MM.1S (cell line): ENCODE measurements around the gene LRCH1.

Experiments
- DNase-seq: peaks from one replicate; pipeline ENCODE4 v3.0.0-alpha.2; 2015
- H2AFZ ChIP-seq: fragments of 300-600 bp; sonication (generic); 2 replicates; pipeline ENCODE4 v1.6.0; 2016; ENCODE audit warnings: antibody characterized with exemption, low read length
- H3F3A ChIP-seq: fragments of 300-600 bp; sonication (generic); 2 replicates; pipeline ENCODE4 v1.6.1; 2016; ENCODE audit warnings: mild to moderate bottlenecking, antibody characterized with exemption, low read length, moderate library complexity, mixed read lengths; ENCODE audit not compliant: insufficient read depth
- H3K27ac ChIP-seq: fragments of 300-600 bp; sonication (generic); 2 replicates; pipeline ENCODE4 v1.5.1; 2016; ENCODE audit warnings: mild to moderate bottlenecking, low read length
- H3K27me3 ChIP-seq: fragments of 300-600 bp; sonication (generic); replicated peaks from 2 replicates; pipeline ENCODE4 v1.6.0; 2016; ENCODE audit warnings: low read length; ENCODE audit not compliant: insufficient read depth
- H3K36me3 ChIP-seq: fragments of 300-600 bp; sonication (generic); replicated peaks from 2 replicates; pipeline ENCODE4 v1.6.1; 2016; ENCODE audit warnings: mild to moderate bottlenecking, low read length, mixed read lengths; ENCODE audit not compliant: insufficient read depth
- H3K4me1 ChIP-seq: fragments of 300-600 bp; sonication (generic); 2 replicates; pipeline ENCODE4 v1.6.1; 2016; ENCODE audit warnings: low read length, mixed read lengths
- H3K4me2 ChIP-seq: fragments of 300-600 bp; sonication (generic); 2 replicates; pipeline ENCODE4 v1.6.0; 2016; ENCODE audit warnings: low read depth, low read length
- H3K4me3 ChIP-seq: fragments of 300-600 bp; sonication (generic); 2 replicates; pipeline ENCODE4 v1.5.1; 2016; ENCODE audit warnings: low read length, mixed read lengths
- H3K79me2 ChIP-seq: fragments of 300-600 bp; sonication (generic); 2 replicates; pipeline ENCODE4 v1.6.1; 2016; ENCODE audit warnings: mixed run types, low read length, mixed read lengths
- H3K9ac ChIP-seq: fragments of 300-600 bp; sonication (generic); 2 replicates; pipeline ENCODE4 v1.6.1; 2016; ENCODE audit warnings: low read length, mixed read lengths
- H3K9me2 ChIP-seq: fragments of 300-600 bp; sonication (generic); replicated peaks from 2 replicates; pipeline ENCODE4 v1.6.1; 2016; ENCODE audit warnings: mild to moderate bottlenecking, low read length, mixed read lengths; ENCODE audit not compliant: insufficient read depth
- H3K9me3 ChIP-seq: fragments of 300-600 bp; sonication (generic); replicated peaks from 2 replicates; pipeline ENCODE4 v1.6.1; 2016; ENCODE audit warnings: mild to moderate bottlenecking, low read length, mixed read lengths; ENCODE audit not compliant: insufficient read depth
- H4K20me1 ChIP-seq: fragments of 300-600 bp; sonication (generic); 2 replicates; pipeline ENCODE4 v1.6.1; 2016; ENCODE audit warnings: mild to moderate bottlenecking, low read length, moderate library complexity, mixed read lengths; ENCODE audit not compliant: insufficient read depth
- EZH2 ChIP-seq: fragments of 300-600 bp; sonication (generic); optimal IDR thresholded peaks from 2 replicates; pipeline ENCODE3; 2017; ENCODE audit warnings: low read depth, mild to moderate bottlenecking, antibody characterized with exemption, low read length, mixed read lengths
- EZH2phosphoT487 ChIP-seq: fragments of 300-600 bp; sonication (generic); IDR thresholded peaks from 2 replicates; pipeline ENCODE4 v1.6.1; 2018; ENCODE audit warnings: antibody characterized with exemption, low read length
- TF ChIP-seq, protein P1 (sequence below): fragments of 300-600 bp; sonication (generic); IDR thresholded peaks from 2 replicates; pipeline ENCODE4 v1.5.1; 2016; ENCODE audit warnings: antibody characterized with exemption, low read length, mixed read lengths

LRCH1 gene

DNA sequence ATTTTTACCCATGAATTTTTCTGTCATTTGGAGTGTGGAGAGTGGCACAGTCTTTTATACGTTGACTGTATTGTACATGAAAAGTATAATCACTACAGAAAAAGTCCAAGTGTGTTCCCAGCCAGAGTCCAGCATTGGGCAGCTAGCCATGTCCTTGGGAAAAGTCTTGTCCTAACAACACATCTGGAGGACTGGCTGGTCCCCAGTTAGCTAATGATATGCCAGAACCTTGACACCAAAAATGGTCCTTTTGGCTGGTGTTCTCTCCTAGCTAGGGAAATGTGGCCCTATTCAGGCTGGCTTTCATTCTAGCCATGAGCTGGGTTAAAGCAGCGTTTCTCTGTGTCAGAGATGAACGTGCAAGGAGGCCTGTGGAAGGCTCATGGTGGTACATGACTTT is 145.0 kb downstream of the LRCH1 start:
- Histone ChIP-seq H3K9me3 (no peaks in the 10 kb centered on the region), H4K20me1 (no peaks in the 10 kb centered on the region), H3K79me2 (no peaks in the 10 kb centered on the region), H3K9ac (no peak overlapping the region), H3K4me3 (no peak overlapping the region), H3K4me1 (no peaks in the 10 kb centered on the region), H3K27me3 (no peaks in the 10 kb centered on the region), H3K4me2 (no peak overlapping the region), H2AFZ (no peak overlapping the region), H3K27ac (no peak overlapping the region), H3F3A (no peaks in the 10 kb centered on the region), H3K9me2 (no peaks in the 10 kb centered on the region), H3K36me3 (no peaks in the 10 kb centered on the region)
- no peak for DNase-seq
- TF ChIP-seq EZH2 (no peak), EZH2phosphoT487 (no peak)
- TF ChIP-seq, protein P1, sequence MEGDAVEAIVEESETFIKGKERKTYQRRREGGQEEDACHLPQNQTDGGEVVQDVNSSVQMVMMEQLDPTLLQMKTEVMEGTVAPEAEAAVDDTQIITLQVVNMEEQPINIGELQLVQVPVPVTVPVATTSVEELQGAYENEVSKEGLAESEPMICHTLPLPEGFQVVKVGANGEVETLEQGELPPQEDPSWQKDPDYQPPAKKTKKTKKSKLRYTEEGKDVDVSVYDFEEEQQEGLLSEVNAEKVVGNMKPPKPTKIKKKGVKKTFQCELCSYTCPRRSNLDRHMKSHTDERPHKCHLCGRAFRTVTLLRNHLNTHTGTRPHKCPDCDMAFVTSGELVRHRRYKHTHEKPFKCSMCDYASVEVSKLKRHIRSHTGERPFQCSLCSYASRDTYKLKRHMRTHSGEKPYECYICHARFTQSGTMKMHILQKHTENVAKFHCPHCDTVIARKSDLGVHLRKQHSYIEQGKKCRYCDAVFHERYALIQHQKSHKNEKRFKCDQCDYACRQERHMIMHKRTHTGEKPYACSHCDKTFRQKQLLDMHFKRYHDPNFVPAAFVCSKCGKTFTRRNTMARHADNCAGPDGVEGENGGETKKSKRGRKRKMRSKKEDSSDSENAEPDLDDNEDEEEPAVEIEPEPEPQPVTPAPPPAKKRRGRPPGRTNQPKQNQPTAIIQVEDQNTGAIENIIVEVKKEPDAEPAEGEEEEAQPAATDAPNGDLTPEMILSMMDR: no peak

DNA sequence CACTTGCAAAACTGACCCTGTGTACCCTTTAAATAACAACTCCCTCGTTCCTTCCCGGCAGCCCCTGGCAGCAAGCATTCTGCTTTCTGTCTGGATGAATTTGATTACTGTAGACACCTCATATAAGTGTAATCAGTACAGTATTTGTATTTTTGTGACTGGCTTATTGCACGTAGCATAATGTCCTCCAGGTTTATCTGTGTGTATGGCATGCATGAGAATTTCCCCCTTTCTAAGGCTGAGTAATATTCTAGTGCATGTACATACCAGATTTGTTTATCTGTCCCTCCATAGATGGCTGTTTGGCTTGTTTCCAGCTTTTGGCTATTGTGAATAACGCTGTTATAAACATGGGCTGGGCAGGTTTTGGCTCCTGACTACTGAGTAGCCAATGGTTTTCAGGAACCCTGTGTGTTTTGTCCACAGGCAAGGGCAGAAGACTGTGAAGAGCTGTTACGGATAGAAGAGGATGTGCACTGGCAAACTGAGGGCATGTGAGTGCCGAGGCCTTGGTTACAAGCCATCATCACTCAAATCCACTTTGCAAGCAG is 146.0 kb downstream of the LRCH1 start:
- Histone ChIP-seq H3K27me3 (no peaks in the 10 kb centered on the region), H3K4me1 (no peaks in the 10 kb centered on the region), H3K4me2 (no peak overlapping the region), H4K20me1 (no peaks in the 10 kb centered on the region), H3K79me2 (no peaks in the 10 kb centered on the region), H2AFZ (no peak overlapping the region), H3K36me3 (no peaks in the 10 kb centered on the region), H3K9ac (no peak overlapping the region), H3K9me2 (no peaks in the 10 kb centered on the region), H3F3A (no peaks in the 10 kb centered on the region), H3K27ac (no peak overlapping the region), H3K9me3 (no peaks in the 10 kb centered on the region), H3K4me3 (no peak overlapping the region)
- no peak for DNase-seq
- TF ChIP-seq EZH2 (no peak), EZH2phosphoT487 (no peak)

DNA sequence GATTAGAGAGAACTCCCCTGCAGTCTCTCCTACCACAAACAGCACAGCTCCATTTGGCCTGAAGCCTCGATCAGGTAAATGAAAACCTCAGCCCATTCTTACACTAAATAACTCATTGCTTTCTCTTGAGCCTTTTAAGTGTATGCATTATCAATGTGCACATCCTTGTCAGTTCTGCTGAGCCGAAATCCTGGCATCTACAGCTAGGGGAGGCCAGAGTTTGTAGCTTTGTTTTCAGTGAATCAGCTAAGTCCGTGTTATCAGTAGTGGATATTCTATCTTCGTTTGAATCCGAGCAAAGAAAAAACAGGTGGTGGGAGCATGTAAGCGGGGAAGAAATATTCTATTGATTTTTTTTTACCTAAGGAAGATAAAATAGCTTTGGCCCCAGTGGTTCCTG is 159.6 kb downstream of the LRCH1 start:
- no peaks in the 10 kb centered on the region for H3F3A ChIP-seq
- no peaks in the 10 kb centered on the region; the same call in 1 of the 2 replicates for H3K36me3 ChIP-seq
- no peaks in the 10 kb centered on the region for H3K4me1 ChIP-seq
- H4K20me1 ChIP-seq: no peaks in the 10 kb centered on the region
- no peak overlapping the region for H3K9ac ChIP-seq
- no peaks in the 10 kb centered on the region for H3K9me3 ChIP-seq
- H3K27me3 ChIP-seq: no peaks in the 10 kb centered on the region
- DNase-seq: no peak
- no peak overlapping the region for H3K4me3 ChIP-seq
- H3K4me2 ChIP-seq: no peak overlapping the region
- TF ChIP-seq EZH2phosphoT487: no peak
- H3K27ac ChIP-seq: no peak overlapping the region
- no peak overlapping the region for H2AFZ ChIP-seq
- H3K79me2 ChIP-seq: no peaks in the 10 kb centered on the region
- no peaks in the 10 kb centered on the region for H3K9me2 ChIP-seq

DNA sequence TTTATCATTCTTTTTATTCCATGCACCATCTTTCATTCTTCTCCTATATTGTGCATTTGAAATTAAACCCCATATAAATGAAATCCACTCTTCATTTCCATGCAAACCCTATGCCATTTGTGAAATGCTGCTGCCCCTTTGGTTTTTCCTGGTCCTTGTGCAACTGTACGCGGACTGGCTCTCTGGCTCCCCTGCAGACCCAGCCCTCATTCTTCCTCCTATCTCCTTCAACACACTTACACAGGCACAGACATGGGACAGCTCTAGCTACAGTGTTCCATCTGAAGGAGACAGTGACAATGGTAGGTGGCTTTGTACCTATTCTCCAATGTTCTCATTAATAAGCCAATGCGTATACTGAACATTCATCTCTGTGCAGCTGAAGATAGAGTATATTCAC is 162.4 kb downstream of the LRCH1 start:
- no peak overlapping the region for H3K9ac ChIP-seq
- no peaks in the 10 kb centered on the region for H3K4me1 ChIP-seq
- TF ChIP-seq EZH2phosphoT487 (no peak), EZH2 (no peak)
- TF ChIP-seq, protein P1: no peak
- no peaks in the 10 kb centered on the region for H4K20me1 ChIP-seq
- DNase-seq: no peak
- H3K4me2 ChIP-seq: no peak overlapping the region
- H3K79me2 ChIP-seq: no peaks in the 10 kb centered on the region
- H3K27me3 ChIP-seq: no peaks in the 10 kb centered on the region
- H3F3A ChIP-seq: no peaks in the 10 kb centered on the region
- no peaks in the 10 kb centered on the region; the same call in 1 of the 2 replicates for H3K36me3 ChIP-seq
- no peak overlapping the region for H3K27ac ChIP-seq
- no peaks in the 10 kb centered on the region for H3K9me2 ChIP-seq
- H3K9me3 ChIP-seq: no peaks in the 10 kb centered on the region
- no peak overlapping the region for H2AFZ ChIP-seq
- no peak overlapping the region for H3K4me3 ChIP-seq
